ENCODE results near the gene SRSF4. TPM values are rescaled to one million over a fixed set of nuclear protein-coding genes. Genes with fewer than 3 reads are reported as not detected.

SRSF4 gene
- total and polyA plus RNA-seq, 9 of the 15 experiments (the other 6 are each of a cell fraction or from before 2014, with no cell fraction given): 15.9 to 132 (median 82.0) TPM

- no peak for TF ChIP-seq ATF3 (IDR thresholded peaks at IDR 0.05)
- peak; percentile 32; the same call in 1 of the 2 replicates for TF ChIP-seq ATF3 (CRISPR knock-in tag; conservative IDR thresholded peaks at IDR 0.05)
- peak; percentile 80 for TF ChIP-seq TGIF2 (CRISPR knock-in tag; IDR thresholded peaks at IDR 0.05)
- TF ChIP-seq PTTG1 (tag; IDR thresholded peaks at IDR 0.05; ENCODE audit: low read depth): no peak
- TF ChIP-seq DEAF1 (CRISPR knock-in tag; IDR thresholded peaks at IDR 0.05): 0 out of 2 replicates have a peak, but pooled peaks have one; percentile 30
- no peak for TF ChIP-seq PPARD (CRISPR knock-in tag; IDR thresholded peaks at IDR 0.05)
- no peak for TF ChIP-seq MIER1 (IDR thresholded peaks at IDR 0.05; ENCODE audit: low read depth)
- 0 out of 2 replicates have a peak, but pooled peaks have one; percentile 51 for TF ChIP-seq LARP7 (IDR thresholded peaks at IDR 0.05)
- TF ChIP-seq CEBPB (tag; IDR thresholded peaks at IDR 0.05): no peak
- no peak for TF ChIP-seq HMG20A (CRISPR knock-in tag; conservative IDR thresholded peaks at IDR 0.05)
- no peak for TF ChIP-seq GTF3C2 (IDR thresholded peaks at IDR 0.05; ENCODE audit: borderline replicate concordance, extremely low read depth, insufficient read length)
- TF ChIP-seq SOX6 (IDR thresholded peaks at IDR 0.05): peak; percentile 91
- peak in 1 of 2 experiments; percentile 82; a peak in 1 of 4 replicates for TF ChIP-seq BCLAF1 (IDR thresholded peaks at IDR 0.05; ENCODE audit: borderline replicate concordance in 1 of 2, control insufficient read depth in 1 of 2, low read depth in 2 of 2, low read length in 1 of 2)
- peak; percentile 42; the same call in 1 of the 2 replicates for TF ChIP-seq NFIC (IDR thresholded peaks at IDR 0.05)
- TF ChIP-seq THRA (IDR thresholded peaks at IDR 0.05): no peak
- peak; percentile 96 for TF ChIP-seq PHF8 (IDR thresholded peaks at IDR 0.05; ENCODE audit: borderline replicate concordance, low read length)
- TF ChIP-seq SMAD2 (IDR thresholded peaks at IDR 0.05; ENCODE audit: low read depth, low read length): no peak
Observed at GRCh38 chr1:29181413-29182225, at the start of gene SRSF4 (continued).

All from K562 (cell line).